Measurements from ENCODE around the gene SLIT3.

Gene SLIT3

GRCh38 chr5:169013846-169014245 is 287.1 kb downstream of the SLIT3 start:
- DNase-seq: no peak

GRCh38 chr5:169013208-169013728 is 287.7 kb downstream of the SLIT3 start:
- DNase-seq: no peak

GRCh38 chr5:169012450-169012849 is 288.5 kb downstream of the SLIT3 start:
- no peak for DNase-seq

GRCh38 chr5:169011451-169011850 is 289.5 kb downstream of the SLIT3 start:
- no peak for DNase-seq

GRCh38 chr5:169011009-169011408 is 289.9 kb downstream of the SLIT3 start:
- no peak for DNase-seq

GRCh38 chr5:169009123-169009522 is 291.8 kb downstream of the SLIT3 start:
- no peak for DNase-seq

- no peak for DNase-seq
Observed at GRCh38 chr5:169006842-169007790, 293.8 kb downstream of the SLIT3 start.

GRCh38 chr5:169004551-169004950 is 296.4 kb downstream of the SLIT3 start:
- no peak for DNase-seq

GRCh38 chr5:169003721-169004541 is 297.0 kb downstream of the SLIT3 start:
- no peak for DNase-seq

- no peak for DNase-seq
Observed at GRCh38 chr5:169002953-169003555, 297.9 kb downstream of the SLIT3 start.

GRCh38 chr5:169001394-169001793 is 299.5 kb downstream of the SLIT3 start:
- no peak for DNase-seq

GRCh38 chr5:168995024-168995423 is 305.9 kb downstream of the SLIT3 start:
- DNase-seq: no peak

GRCh38 chr5:168992687-168993086 is 308.3 kb downstream of the SLIT3 start:
- no peak for DNase-seq

- no peak for DNase-seq
Observed at GRCh38 chr5:168992016-168992415, 308.9 kb downstream of the SLIT3 start.

GRCh38 chr5:168991311-168991710 is 309.6 kb downstream of the SLIT3 start:
- no peak for DNase-seq

- DNase-seq: no peak
Observed at GRCh38 chr5:168990679-168991078, 310.3 kb downstream of the SLIT3 start.

GRCh38 chr5:168989731-168990505 is 311.0 kb downstream of the SLIT3 start:
- no peak for DNase-seq

- DNase-seq: no peak
Observed at GRCh38 chr5:168988699-168989098, 312.2 kb downstream of the SLIT3 start.

- DNase-seq: peak; percentile 25
Observed at GRCh38 chr5:168987543-168988300, 313.2 kb downstream of the SLIT3 start.

GRCh38 chr5:168985454-168985853 is 315.5 kb downstream of the SLIT3 start:
- DNase-seq: no peak

- no peak for DNase-seq
Observed at GRCh38 chr5:168984135-168984675, 316.7 kb downstream of the SLIT3 start.
